ENCODE results near the gene STOX1. TPM values are rescaled to one million over a fixed set of nuclear protein-coding genes. Genes with fewer than 3 reads are reported as not detected.
A peak's percentile ranks its signal among the peaks of the same experiment; 100 is the strongest.

The STOX1 gene
- total and polyA plus RNA-seq, 2 of the 13 experiments (the other 11 are each of a cell fraction or from before 2014, with no cell fraction given): 2.5 to 6.0 TPM

DNA sequence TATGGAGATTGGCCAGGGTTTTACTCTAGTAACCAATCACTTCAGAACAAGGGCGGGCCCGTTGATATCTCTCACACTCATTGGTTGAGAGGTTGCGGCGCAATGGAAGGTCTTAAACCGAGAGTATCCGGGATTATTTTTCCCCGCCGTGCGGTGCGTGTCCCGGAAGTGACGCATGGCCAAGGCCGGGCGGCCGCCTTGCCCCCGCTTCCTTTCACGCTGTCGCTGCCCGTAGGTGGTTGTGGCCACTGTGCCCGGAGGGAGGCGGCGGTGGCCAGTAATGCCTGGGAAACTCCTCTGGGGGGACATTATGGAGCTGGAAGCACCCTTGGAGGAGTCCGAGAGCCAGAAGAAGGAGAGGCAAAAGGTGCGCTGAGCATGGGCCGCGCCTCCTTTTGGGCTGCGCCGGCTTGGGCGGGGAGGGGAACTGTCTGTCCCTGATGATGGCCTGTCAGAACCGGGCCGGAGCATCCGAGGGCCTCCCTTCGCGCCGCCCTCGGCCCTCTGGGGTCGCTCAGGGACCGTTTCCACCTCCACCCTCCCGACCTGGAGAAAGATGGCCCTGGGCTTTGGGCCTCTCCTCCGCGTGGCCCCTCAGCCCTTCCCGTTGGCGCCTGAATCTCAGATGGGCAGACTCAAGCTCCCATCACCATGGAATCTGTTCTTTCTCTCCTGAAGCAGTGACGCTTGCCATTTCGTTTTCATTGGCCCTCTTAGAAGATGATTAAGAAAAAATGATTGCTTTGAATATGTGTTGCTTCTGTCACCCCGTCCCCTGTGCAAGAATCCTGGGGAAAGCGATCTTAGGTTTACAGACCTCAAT is 74.0 kb downstream of the STOX1 start, which contains the start of gene DDX50 (continued):
- TF ChIP-seq, protein P1, sequence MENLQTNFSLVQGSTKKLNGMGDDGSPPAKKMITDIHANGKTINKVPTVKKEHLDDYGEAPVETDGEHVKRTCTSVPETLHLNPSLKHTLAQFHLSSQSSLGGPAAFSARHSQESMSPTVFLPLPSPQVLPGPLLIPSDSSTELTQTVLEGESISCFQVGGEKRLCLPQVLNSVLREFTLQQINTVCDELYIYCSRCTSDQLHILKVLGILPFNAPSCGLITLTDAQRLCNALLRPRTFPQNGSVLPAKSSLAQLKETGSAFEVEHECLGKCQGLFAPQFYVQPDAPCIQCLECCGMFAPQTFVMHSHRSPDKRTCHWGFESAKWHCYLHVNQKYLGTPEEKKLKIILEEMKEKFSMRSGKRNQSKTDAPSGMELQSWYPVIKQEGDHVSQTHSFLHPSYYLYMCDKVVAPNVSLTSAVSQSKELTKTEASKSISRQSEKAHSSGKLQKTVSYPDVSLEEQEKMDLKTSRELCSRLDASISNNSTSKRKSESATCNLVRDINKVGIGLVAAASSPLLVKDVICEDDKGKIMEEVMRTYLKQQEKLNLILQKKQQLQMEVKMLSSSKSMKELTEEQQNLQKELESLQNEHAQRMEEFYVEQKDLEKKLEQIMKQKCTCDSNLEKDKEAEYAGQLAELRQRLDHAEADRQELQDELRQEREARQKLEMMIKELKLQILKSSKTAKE (CRISPR knock-in tag; IDR thresholded peaks at IDR 0.05; ENCODE audit: borderline replicate concordance): peak; percentile 32; the same call in 1 of the 2 replicates
- TF ChIP-seq ZNF883 (CRISPR knock-in tag; IDR thresholded peaks at IDR 0.05; ENCODE audit: not compliant biosample characterization): peak; percentile 85
- TF ChIP-seq, protein P2, sequence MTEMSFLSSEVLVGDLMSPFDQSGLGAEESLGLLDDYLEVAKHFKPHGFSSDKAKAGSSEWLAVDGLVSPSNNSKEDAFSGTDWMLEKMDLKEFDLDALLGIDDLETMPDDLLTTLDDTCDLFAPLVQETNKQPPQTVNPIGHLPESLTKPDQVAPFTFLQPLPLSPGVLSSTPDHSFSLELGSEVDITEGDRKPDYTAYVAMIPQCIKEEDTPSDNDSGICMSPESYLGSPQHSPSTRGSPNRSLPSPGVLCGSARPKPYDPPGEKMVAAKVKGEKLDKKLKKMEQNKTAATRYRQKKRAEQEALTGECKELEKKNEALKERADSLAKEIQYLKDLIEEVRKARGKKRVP (CRISPR knock-in tag; IDR thresholded peaks at IDR 0.05): peak in 1 of 2 experiments; percentile 63; a peak in 2 of 4 replicates

DNA sequence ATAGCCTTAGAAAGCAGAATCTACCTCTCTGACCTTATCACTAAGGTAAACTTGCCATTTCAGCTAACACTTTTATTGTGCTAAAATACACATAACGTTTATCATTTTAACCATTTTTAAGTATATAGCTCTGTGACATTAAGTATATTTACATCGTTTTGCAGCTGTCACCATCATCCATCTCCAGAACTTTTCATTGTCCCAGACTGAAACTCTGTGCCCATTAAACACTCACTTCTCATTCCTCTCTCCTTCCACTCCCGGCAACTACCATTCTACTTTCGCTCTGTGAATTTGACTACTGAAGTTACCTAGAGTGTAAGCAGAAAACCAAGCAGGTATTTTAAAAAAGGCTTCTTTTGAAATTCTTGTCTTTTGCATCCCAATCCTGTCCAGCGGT is 75.1 kb downstream of the STOX1 start:
- Histone ChIP-seq H3K9ac (ENCODE audit: insufficient read depth, low read depth, low read length) (peak overlapping the region; percentile 88; the same call in 1 of the 2 replicates), H3K4me1 (ENCODE audit: insufficient read depth, low read length) (peaks cover 46% of the 10 kb centered on the region), H3K4me2 (ENCODE audit: low read depth, low read length) (peak overlapping the region; percentile 74), H3K79me2 (ENCODE audit: insufficient read depth, low read length) (peaks cover 16% of the 10 kb centered on the region), H4K20me1 (ENCODE audit: insufficient read depth, low read length) (no peaks in the 10 kb centered on the region), H3K36me3 (replicated peaks in 1 of 2; ENCODE audit: control insufficient read depth in 1 of 2, insufficient read depth in 2 of 2, low read length in 2 of 2) (0 out of 5 replicates have a peak, but pooled peaks cover 0 to 4% of the 10 kb centered on the region in 2 experiments), H3K27ac (ENCODE audit: extremely low read length, insufficient read depth, low read length) (no peak overlapping the region), H3K9me3 (ENCODE audit: low read length) (no peaks in the 10 kb centered on the region), H3K27me3 (ENCODE audit: control insufficient read depth in 1 of 2, insufficient read depth in 2 of 2, low read length in 2 of 2) (no peaks in the 10 kb centered on the region; a peak in 1 of 5 replicates), H2AFZ (ENCODE audit: low read length) (no peak overlapping the region), H3K4me3 (replicated peaks in 1 of 3; ENCODE audit: insufficient read depth in 1 of 3, low read depth in 2 of 3, low read length in 3 of 3) (peak overlapping the region; percentile 86 to 89 (median 87); a peak in 5 of 6 replicates)
- DNase-seq (ENCODE audit: low spot score): no peak
- ChIA-PET POLR2A (interaction anchor here (0.6 kb wide), 1 partner anchor 1268 kb away, joined by 3 read pairs; the partner anchor contains the start of gene SAR1A), CTCF (ENCODE audit: low intra/inter-chr PET ratio, low total read pairs) (no interaction called here)
- peak; percentile 32 for FAIRE-seq
- 55% methylated on average over 5 of the region's 5 CpGs for WGBS (ENCODE audit: low lambda C conversion rate)
- intact Hi-C loops (cut with micrococcal nuclease; ENCODE audit: unreplicated experiment) (no loop called here), in situ Hi-C loops (cut with HindIII; ENCODE audit: extremely low pct_ligation_motif_present, low pct_unique_long_range_greater_than_20kb) (loop anchor here (5.0 kb wide), 1 partner anchor 110 kb away; no protein-coding TSS in a partner anchor)
- ATAC-seq: no peak
- no TSS peak for BruUV-seq (replicated peaks)
- TF ChIP-seq, protein P3, sequence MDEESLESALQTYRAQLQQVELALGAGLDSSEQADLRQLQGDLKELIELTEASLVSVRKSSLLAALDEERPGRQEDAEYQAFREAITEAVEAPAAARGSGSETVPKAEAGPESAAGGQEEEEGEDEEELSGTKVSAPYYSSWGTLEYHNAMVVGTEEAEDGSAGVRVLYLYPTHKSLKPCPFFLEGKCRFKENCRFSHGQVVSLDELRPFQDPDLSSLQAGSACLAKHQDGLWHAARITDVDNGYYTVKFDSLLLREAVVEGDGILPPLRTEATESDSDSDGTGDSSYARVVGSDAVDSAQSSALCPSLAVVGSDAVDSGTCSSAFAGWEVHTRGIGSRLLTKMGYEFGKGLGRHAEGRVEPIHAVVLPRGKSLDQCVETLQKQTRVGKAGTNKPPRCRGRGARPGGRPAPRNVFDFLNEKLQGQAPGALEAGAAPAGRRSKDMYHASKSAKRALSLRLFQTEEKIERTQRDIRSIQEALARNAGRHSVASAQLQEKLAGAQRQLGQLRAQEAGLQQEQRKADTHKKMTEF (CRISPR knock-in tag; IDR thresholded peaks at IDR 0.05): no peak
- TF ChIP-seq ZNF781 (CRISPR knock-in tag; IDR thresholded peaks at IDR 0.05; ENCODE audit: borderline replicate concordance, not compliant biosample characterization) (no peak), KAT2B (IDR thresholded peaks at IDR 0.05; ENCODE audit: borderline replicate concordance, low read depth, low read length) (no peak), HOXA9 (CRISPR knock-in tag; IDR thresholded peaks at IDR 0.05; ENCODE audit: borderline replicate concordance) (no peak), MAZ (IDR thresholded peaks at IDR 0.05; ENCODE audit: borderline replicate concordance, low read depth, low read length) (no peak), MAZ (CRISPR knock-in tag; IDR thresholded peaks at IDR 0.05; ENCODE audit: low read depth) (no peak), NBN (conservative IDR thresholded peaks at IDR 0.05) (no peak), ZNF337 (CRISPR knock-in tag; IDR thresholded peaks at IDR 0.05; ENCODE audit: borderline replicate concordance, low read depth) (no peak)
- TF ChIP-seq, protein P4, sequence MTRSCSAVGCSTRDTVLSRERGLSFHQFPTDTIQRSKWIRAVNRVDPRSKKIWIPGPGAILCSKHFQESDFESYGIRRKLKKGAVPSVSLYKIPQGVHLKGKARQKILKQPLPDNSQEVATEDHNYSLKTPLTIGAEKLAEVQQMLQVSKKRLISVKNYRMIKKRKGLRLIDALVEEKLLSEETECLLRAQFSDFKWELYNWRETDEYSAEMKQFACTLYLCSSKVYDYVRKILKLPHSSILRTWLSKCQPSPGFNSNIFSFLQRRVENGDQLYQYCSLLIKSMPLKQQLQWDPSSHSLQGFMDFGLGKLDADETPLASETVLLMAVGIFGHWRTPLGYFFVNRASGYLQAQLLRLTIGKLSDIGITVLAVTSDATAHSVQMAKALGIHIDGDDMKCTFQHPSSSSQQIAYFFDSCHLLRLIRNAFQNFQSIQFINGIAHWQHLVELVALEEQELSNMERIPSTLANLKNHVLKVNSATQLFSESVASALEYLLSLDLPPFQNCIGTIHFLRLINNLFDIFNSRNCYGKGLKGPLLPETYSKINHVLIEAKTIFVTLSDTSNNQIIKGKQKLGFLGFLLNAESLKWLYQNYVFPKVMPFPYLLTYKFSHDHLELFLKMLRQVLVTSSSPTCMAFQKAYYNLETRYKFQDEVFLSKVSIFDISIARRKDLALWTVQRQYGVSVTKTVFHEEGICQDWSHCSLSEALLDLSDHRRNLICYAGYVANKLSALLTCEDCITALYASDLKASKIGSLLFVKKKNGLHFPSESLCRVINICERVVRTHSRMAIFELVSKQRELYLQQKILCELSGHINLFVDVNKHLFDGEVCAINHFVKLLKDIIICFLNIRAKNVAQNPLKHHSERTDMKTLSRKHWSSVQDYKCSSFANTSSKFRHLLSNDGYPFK (CRISPR knock-in tag; IDR thresholded peaks at IDR 0.05; ENCODE audit: borderline replicate concordance): no peak
